ENCODE measurements around the gene GPN1.
A peak's percentile ranks its signal among the peaks of the same experiment; 100 is the strongest.

GPN1 gene

DNA sequence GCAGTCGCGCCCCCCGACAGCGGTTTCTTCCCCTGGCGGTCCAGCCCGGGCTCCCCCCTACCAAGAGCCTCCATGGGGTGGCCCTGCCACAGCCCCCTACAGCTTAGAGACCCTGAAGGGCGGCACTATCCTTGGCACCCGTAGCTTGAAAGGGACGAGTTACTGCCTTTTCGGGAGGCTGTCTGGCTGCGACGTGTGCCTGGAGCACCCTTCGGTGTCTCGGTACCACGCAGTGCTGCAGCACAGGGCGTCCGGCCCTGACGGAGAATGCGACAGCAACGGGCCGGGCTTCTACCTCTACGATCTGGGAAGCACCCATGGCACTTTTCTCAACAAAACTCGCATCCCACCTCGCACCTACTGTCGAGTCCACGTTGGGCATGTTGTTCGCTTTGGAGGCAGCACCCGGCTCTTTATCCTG, 35.3 kb downstream of the GPN1 start:
- TF ChIP-seq TCF12 (IDR thresholded peaks at IDR 0.05; ENCODE audit: low read depth) (no peak), EGR1 (IDR thresholded peaks at IDR 0.05) (no peak), FOXM1 (IDR thresholded peaks at IDR 0.05; ENCODE audit: borderline replicate concordance, low read depth) (no peak)
- TF ChIP-seq, protein P1, sequence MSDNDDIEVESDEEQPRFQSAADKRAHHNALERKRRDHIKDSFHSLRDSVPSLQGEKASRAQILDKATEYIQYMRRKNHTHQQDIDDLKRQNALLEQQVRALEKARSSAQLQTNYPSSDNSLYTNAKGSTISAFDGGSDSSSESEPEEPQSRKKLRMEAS (IDR thresholded peaks at IDR 0.05): no peak

GRCh38 chr2:27664622-27665363, 35.9 kb downstream of the GPN1 start:
- TF ChIP-seq TAF1 (IDR thresholded peaks at IDR 0.05; ENCODE audit: low read depth) (no peak), RAD21 (IDR thresholded peaks at IDR 0.05; ENCODE audit: low read depth) (no peak), CEBPB (IDR thresholded peaks at IDR 0.05) (peak; percentile 79)

DNA sequence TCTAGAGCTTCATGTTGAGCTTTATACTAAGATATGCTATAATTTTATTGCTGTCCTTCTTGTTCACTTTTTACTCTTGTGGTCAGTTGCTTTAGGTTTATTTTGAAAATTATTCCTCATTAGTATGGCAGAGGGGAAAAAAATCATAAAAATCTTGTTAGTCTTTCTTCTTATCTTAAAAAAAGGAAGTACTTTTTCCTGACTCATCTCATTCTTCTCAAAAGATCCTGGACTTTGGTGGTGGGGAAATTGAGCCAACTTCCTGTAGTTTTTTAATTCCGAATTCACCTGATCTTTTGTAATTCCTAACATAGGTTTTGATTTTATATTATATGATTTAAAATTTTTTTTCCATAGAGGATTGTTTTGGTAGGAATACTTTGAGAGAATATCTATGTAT, 38.6 kb downstream of the GPN1 start:
- TF ChIP-seq, protein P1 (IDR thresholded peaks at IDR 0.05): no peak

GRCh38 chr2:27671235-27671634, 42.4 kb downstream of the GPN1 start:
- TF ChIP-seq TEAD4 (IDR thresholded peaks at IDR 0.05) (no peak), REST (IDR thresholded peaks at IDR 0.05; ENCODE audit: low read depth) (no peak), EP300 (IDR thresholded peaks at IDR 0.05; ENCODE audit: borderline replicate concordance) (no peak), CEBPB (IDR thresholded peaks at IDR 0.05) (no peak), TAF1 (IDR thresholded peaks at IDR 0.05; ENCODE audit: low read depth) (no peak), RAD21 (IDR thresholded peaks at IDR 0.05; ENCODE audit: low read depth) (no peak), CREB1 (IDR thresholded peaks at IDR 0.05; ENCODE audit: low read depth) (no peak), ZBTB7A (IDR thresholded peaks at IDR 0.05; ENCODE audit: low read depth) (no peak), NFIC (IDR thresholded peaks at IDR 0.05) (no peak), FOXM1 (IDR thresholded peaks at IDR 0.05; ENCODE audit: borderline replicate concordance, low read depth) (no peak)
- TF ChIP-seq, protein P2, sequence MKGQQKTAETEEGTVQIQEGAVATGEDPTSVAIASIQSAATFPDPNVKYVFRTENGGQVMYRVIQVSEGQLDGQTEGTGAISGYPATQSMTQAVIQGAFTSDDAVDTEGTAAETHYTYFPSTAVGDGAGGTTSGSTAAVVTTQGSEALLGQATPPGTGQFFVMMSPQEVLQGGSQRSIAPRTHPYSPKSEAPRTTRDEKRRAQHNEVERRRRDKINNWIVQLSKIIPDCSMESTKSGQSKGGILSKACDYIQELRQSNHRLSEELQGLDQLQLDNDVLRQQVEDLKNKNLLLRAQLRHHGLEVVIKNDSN (IDR thresholded peaks at IDR 0.05): no peak
- TF ChIP-seq, protein P1 (IDR thresholded peaks at IDR 0.05): no peak

DNA sequence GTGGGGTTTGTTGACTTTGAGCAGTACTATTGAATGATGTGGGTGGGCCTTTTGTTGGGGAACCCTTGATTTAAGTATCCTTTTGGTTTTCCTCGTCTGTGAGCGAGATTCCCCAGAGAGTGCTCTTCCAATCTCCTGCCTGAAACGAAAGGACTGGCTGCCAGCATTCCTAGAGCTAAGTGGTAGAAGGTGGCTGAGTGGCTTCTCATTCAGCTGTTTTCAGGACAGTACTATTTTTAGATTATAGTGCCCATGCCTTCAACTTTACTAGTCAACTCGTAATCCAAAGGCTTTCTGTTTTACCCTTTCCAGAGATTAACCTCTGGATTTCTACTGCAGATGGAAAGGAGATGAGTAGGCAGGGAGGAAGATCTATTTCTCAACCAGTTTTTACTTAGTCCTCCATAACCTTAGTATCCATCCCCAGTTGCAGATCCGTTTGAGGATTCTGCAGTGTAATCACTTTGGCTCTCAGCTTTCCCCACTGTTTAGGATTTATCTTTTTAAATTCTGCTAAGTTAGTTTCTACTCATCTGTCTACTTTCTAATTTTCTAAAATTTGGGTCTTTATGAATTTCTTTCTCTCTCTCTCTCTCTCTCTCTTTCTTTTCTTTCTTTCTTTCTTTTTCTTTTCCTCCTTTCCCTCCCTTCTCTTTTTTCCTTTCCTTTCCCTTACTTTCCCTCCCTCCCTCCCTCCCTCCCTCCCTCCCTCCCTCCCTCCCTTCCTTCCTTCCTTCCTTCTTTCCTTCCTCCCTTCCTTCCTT, 44.1 kb downstream of the GPN1 start:
- TF ChIP-seq YY1 (IDR thresholded peaks at IDR 0.05; ENCODE audit: low read depth): no peak
- no peak for TF ChIP-seq EGR1 (IDR thresholded peaks at IDR 0.05)
- no peak for TF ChIP-seq EP300 (IDR thresholded peaks at IDR 0.05; ENCODE audit: borderline replicate concordance)
- no peak for TF ChIP-seq TEAD4 (IDR thresholded peaks at IDR 0.05)
- TF ChIP-seq TAF1 (IDR thresholded peaks at IDR 0.05; ENCODE audit: low read depth): no peak
- TF ChIP-seq ZBTB7A (IDR thresholded peaks at IDR 0.05; ENCODE audit: low read depth): no peak
- no peak for TF ChIP-seq FOXM1 (IDR thresholded peaks at IDR 0.05; ENCODE audit: borderline replicate concordance, low read depth)
- no peak for TF ChIP-seq CREB1 (IDR thresholded peaks at IDR 0.05; ENCODE audit: low read depth)
- TF ChIP-seq REST (IDR thresholded peaks at IDR 0.05; ENCODE audit: low read depth): no peak
- TF ChIP-seq CEBPB (IDR thresholded peaks at IDR 0.05): no peak
- TF ChIP-seq TCF12 (IDR thresholded peaks at IDR 0.05; ENCODE audit: low read depth): no peak
- TF ChIP-seq RAD21 (IDR thresholded peaks at IDR 0.05; ENCODE audit: low read depth): no peak
- TF ChIP-seq, protein P1 (IDR thresholded peaks at IDR 0.05): no peak
- TF ChIP-seq, protein P2 (IDR thresholded peaks at IDR 0.05): no peak
- TF ChIP-seq NFIC (IDR thresholded peaks at IDR 0.05): no peak

Data from Ishikawa (cell line).